BE2C (cell line): ENCODE results near the gene TALDO1.
A peak's percentile ranks its signal among the peaks of the same experiment; 100 is the strongest.

ENCODE experiments used
- DNase-seq: peaks from one replicate; pipeline ENCODE4 v3.0.0-alpha.2; 2020
- H3K27me3 ChIP-seq: fragments of 250-450 bp; sonication (Bioruptor Pico); 2 replicates; pipeline ENCODE4 v1.5.1; 2020; ENCODE audit warnings: mild to moderate bottlenecking
- H3K36me3 ChIP-seq: fragments of 250-450 bp; sonication (Bioruptor Pico); 2 replicates; pipeline ENCODE4 v1.5.1; 2020; ENCODE audit warnings: mild to moderate bottlenecking
- H3K4me1 ChIP-seq: fragments of 250-450 bp; sonication (Bioruptor Pico); 2 replicates; pipeline ENCODE4 v1.5.1; 2020
- H3K4me3 ChIP-seq: 2 replicates; pipeline ENCODE4 v1.5.1; 2011; ENCODE audit warnings: low read depth, low read length
- H3K9me3 ChIP-seq: fragments of 250-450 bp; sonication (Bioruptor Pico); 2 replicates; pipeline ENCODE4 v1.5.1; 2020
- CTCF ChIP-seq: IDR thresholded peaks from 2 replicates; pipeline ENCODE4 v1.5.1; 2012; ENCODE audit warnings: mild to moderate bottlenecking, low read depth, low read length

The TALDO1 gene

GRCh38 chr11:724778-725386 is 22.4 kb upstream of the TALDO1 start:
- Histone ChIP-seq H3K9me3 (no peaks in the 10 kb centered on the region), H3K36me3 (no peaks in the 10 kb centered on the region), H3K4me3 (no peak overlapping the region), H3K4me1 (no peaks in the 10 kb centered on the region), H3K27me3 (peaks cover 42% of the 10 kb centered on the region)
- TF ChIP-seq CTCF = no peak
- no peak for DNase-seq

- Histone ChIP-seq H3K4me1 (no peaks in the 10 kb centered on the region), H3K9me3 (no peaks in the 10 kb centered on the region), H3K27me3 (peaks cover 35% of the 10 kb centered on the region), H3K4me3 (no peak overlapping the region), H3K36me3 (no peaks in the 10 kb centered on the region)
- DNase-seq = peak; percentile 4
- no peak for TF ChIP-seq CTCF
Measured at GRCh38 chr11:725624-726202, 21.6 kb upstream of the TALDO1 start.

GRCh38 chr11:726278-727220 is 20.7 kb upstream of the TALDO1 start:
- Histone ChIP-seq H3K36me3 (no peaks in the 10 kb centered on the region), H3K9me3 (no peaks in the 10 kb centered on the region), H3K4me3 (no peak overlapping the region), H3K27me3 (peaks cover 27% of the 10 kb centered on the region), H3K4me1 (no peaks in the 10 kb centered on the region)
- no peak for TF ChIP-seq CTCF
- peak; percentile 9 for DNase-seq

- no peaks in the 10 kb centered on the region for H3K4me1 ChIP-seq
- no peaks in the 10 kb centered on the region for H3K9me3 ChIP-seq
- no peaks in the 10 kb centered on the region for H3K36me3 ChIP-seq
- TF ChIP-seq CTCF = no peak
- H3K4me3 ChIP-seq = no peak overlapping the region
- peaks cover 20% of the 10 kb centered on the region for H3K27me3 ChIP-seq
- DNase-seq = no peak
Measured at GRCh38 chr11:727281-727701, 20.0 kb upstream of the TALDO1 start.

GRCh38 chr11:727859-728748 is 19.2 kb upstream of the TALDO1 start:
- peak; percentile 85 for TF ChIP-seq CTCF
- H3K4me1 ChIP-seq = no peaks in the 10 kb centered on the region
- DNase-seq = peak; percentile 73

More at GRCh38 chr11:727859-728748, 19.2 kb upstream of the TALDO1 start:
- Histone ChIP-seq H3K36me3 (no peaks in the 10 kb centered on the region), H3K9me3 (no peaks in the 10 kb centered on the region), H3K27me3 (peaks cover 17% of the 10 kb centered on the region), H3K4me3 (no peak overlapping the region)
